H1 (cell line): ENCODE data around the gene MAGI2. TPM values are rescaled to one million over a fixed set of nuclear protein-coding genes. Genes with fewer than 3 reads are reported as not detected.

Experiments
- CTCF ChIA-PET: fragments of 300-600 bp; sonication (Branson Sonifier 250); formaldehyde crosslinking; loops from one replicate; lab custom pipeline; 2021; ENCODE audit not compliant: partially characterized antibody; lab: Charles Lee
- POLR2A ChIA-PET: fragments of 300-600 bp; sonication (Branson Sonifier 250); formaldehyde crosslinking; loops from one replicate; lab custom pipeline; 2021; ENCODE audit warnings: inconsistent platforms; ENCODE audit not compliant: partially characterized antibody; lab: Charles Lee
- DNase-seq, 2 experiments: peaks; one replicate each; pipeline versions ENCODE4 v3.0.0 to v3.0.0-alpha.2; 2010 to 2022; ENCODE audit warnings: low spot score in 2 of 2, low read depth in 1 of 2, mixed read lengths in 1 of 2
- FAIRE-seq: peaks from 2 replicates; lab custom pipeline; 2011; peaks lifted over from hg19 to GRCh38; lab: Jason Lieb, UNC
- H2AFZ ChIP-seq: 2 replicates; pipeline ENCODE4 v1.8.1; 2012; ENCODE audit warnings: low read length, inconsistent platforms
- H2AK5ac ChIP-seq: 2 replicates; pipeline ENCODE4 v1.6.1; 2013; ENCODE audit warnings: low read depth, low read length
- H2BK120ac ChIP-seq: replicated peaks from 2 replicates; pipeline ENCODE3; 2013; ENCODE audit warnings: low read depth, low read length, inconsistent platforms
- H2BK12ac ChIP-seq: 2 replicates; pipeline ENCODE4 v1.6.1; 2013; ENCODE audit warnings: low read depth, low read length
- H2BK15ac ChIP-seq: 2 replicates; pipeline ENCODE4 v1.6.1; 2013; ENCODE audit warnings: low read length
- H2BK20ac ChIP-seq: 2 replicates; pipeline ENCODE4 v1.6.1; 2013; ENCODE audit warnings: low read length
- H2BK5ac ChIP-seq: 2 replicates; pipeline ENCODE4 v1.6.1; 2013; ENCODE audit warnings: low read depth, low read length
- H3K14ac ChIP-seq: 2 replicates; pipeline ENCODE4 v1.6.1; 2013; ENCODE audit warnings: inconsistent platforms; ENCODE audit not compliant: insufficient read length
- H3K18ac ChIP-seq: 2 replicates; pipeline ENCODE4 v1.6.1; 2013; ENCODE audit warnings: low read length; ENCODE audit errors: extremely low read depth
- H3K23ac ChIP-seq: 2 replicates; pipeline ENCODE4 v1.6.1; 2013; ENCODE audit warnings: inconsistent platforms; ENCODE audit not compliant: insufficient read length
- H3K23me2 ChIP-seq: 2 replicates; pipeline ENCODE4 v1.6.1; 2013; ENCODE audit warnings: low read depth, low read length
- H3K27ac ChIP-seq: 2 replicates; pipeline ENCODE4 v1.6.1; 2011; ENCODE audit warnings: low read depth, low read length, inconsistent platforms
- H3K27me3 ChIP-seq, 4 experiments: replicated peaks in 1 of 4; 1 replicate in 1 of 4; 2 replicates in 3 of 4; pipeline versions ENCODE4 v1.6.1 to v1.8.1; 2011 to 2013; ENCODE audit warnings: low read length in 3 of 4, mild to moderate bottlenecking in 3 of 4, inconsistent platforms in 2 of 4, mixed read lengths in 2 of 4, moderate library complexity in 1 of 4; ENCODE audit not compliant: control insufficient read depth in 3 of 4, insufficient read depth in 3 of 4; ENCODE audit errors: extremely low read depth in 1 of 4
- H3K36me3 ChIP-seq, 4 experiments: 2 replicates each; pipeline versions ENCODE4 v1.6.1 to v1.8.1; 2011 to 2013; ENCODE audit warnings: mild to moderate bottlenecking in 4 of 4, low read length in 3 of 4, moderate library complexity in 2 of 4, control low read depth in 1 of 4, inconsistent platforms in 1 of 4; ENCODE audit not compliant: insufficient read depth in 4 of 4, control insufficient read depth in 2 of 4
- H3K4ac ChIP-seq: replicated peaks from 2 replicates; pipeline ENCODE3; 2013; ENCODE audit warnings: low read length, low read depth, mixed read lengths, inconsistent platforms; ENCODE audit not compliant: insufficient read length
- H3K4me1 ChIP-seq, 4 experiments: replicated peaks in 1 of 4; 1 replicate in 1 of 4; 2 replicates in 3 of 4; pipeline versions ENCODE4 v1.6.1 to v1.8.1; 2011 to 2013; ENCODE audit warnings: low read length in 3 of 4, inconsistent platforms in 2 of 4, mixed read lengths in 1 of 4; ENCODE audit not compliant: insufficient read depth in 4 of 4, control insufficient read depth in 3 of 4
- H3K4me2 ChIP-seq, 2 experiments: 2 replicates each; pipeline versions ENCODE4 v1.6.1 to v1.8.1; 2011 to 2013; ENCODE audit warnings: low read depth in 2 of 2, low read length in 2 of 2, control low read depth in 1 of 2, inconsistent platforms in 1 of 2, mild to moderate bottlenecking in 1 of 2; ENCODE audit not compliant: insufficient read depth in 1 of 2
- H3K4me3 ChIP-seq, 4 experiments: fragments of 200-600, 300-600 bp in 1 of 4; sonication (generic), shearing (Covaris generic), sonication (Bioruptor Twin) in 1 of 4; 2 replicates each; pipeline versions ENCODE4 v1.5.1 to v1.8.1; 2011 to 2016; ENCODE audit warnings: low read length in 4 of 4, low read depth in 3 of 4, control low read depth in 2 of 4, inconsistent platforms in 2 of 4, mild to moderate bottlenecking in 2 of 4, mixed read lengths in 1 of 4, moderate library complexity in 1 of 4; ENCODE audit not compliant: insufficient read depth in 2 of 4; ENCODE audit errors: extremely low read depth in 1 of 4
- H3K56ac ChIP-seq: replicated peaks from 2 replicates; pipeline ENCODE3; 2013; ENCODE audit warnings: low read depth, mild to moderate bottlenecking, mixed read lengths, low read length, inconsistent platforms; ENCODE audit not compliant: insufficient read length
- H3K79me1 ChIP-seq: 2 replicates; pipeline ENCODE4 v1.6.1; 2013; ENCODE audit warnings: low read depth, low read length, control low read depth
- H3K79me2 ChIP-seq, 2 experiments: 2 replicates each; pipeline versions ENCODE4 v1.6.1 to v1.8.1; 2012 to 2013; ENCODE audit warnings: low read length in 2 of 2, mild to moderate bottlenecking in 2 of 2, inconsistent platforms in 1 of 2; ENCODE audit not compliant: insufficient read depth in 2 of 2, control insufficient read depth in 1 of 2
- H3K9ac ChIP-seq, 4 experiments: replicated peaks in 1 of 4; 1 replicate in 1 of 4; 2 replicates in 3 of 4; pipeline versions ENCODE4 v1.6.1 to v1.8.1; 2011 to 2013; ENCODE audit warnings: low read depth in 3 of 4, low read length in 3 of 4, control low read depth in 2 of 4, mild to moderate bottlenecking in 2 of 4, moderate library complexity in 2 of 4, inconsistent platforms in 1 of 4; ENCODE audit errors: extremely low read depth in 1 of 4
- H3K9me3 ChIP-seq, 2 experiments: 2 replicates each; pipeline versions ENCODE4 v1.6.1 to v1.8.1; 2012 to 2013; ENCODE audit warnings: mild to moderate bottlenecking in 2 of 2, moderate library complexity in 2 of 2, control low read depth in 1 of 2, inconsistent platforms in 1 of 2, low read depth in 1 of 2, low read length in 1 of 2, mixed read lengths in 1 of 2; ENCODE audit not compliant: insufficient read depth in 2 of 2
- H4K20me1 ChIP-seq, 2 experiments: replicated peaks in 1 of 2; 2 replicates each; pipeline versions ENCODE3 to v1.8.1; 2011 to 2013; ENCODE audit warnings: inconsistent platforms in 2 of 2, low read length in 2 of 2, mild to moderate bottlenecking in 1 of 2; ENCODE audit not compliant: insufficient read depth in 2 of 2, control insufficient read depth in 1 of 2
- H4K5ac ChIP-seq: 2 replicates; pipeline ENCODE4 v1.6.1; 2013; ENCODE audit warnings: low read length, low read depth, mixed read lengths, inconsistent platforms; ENCODE audit not compliant: insufficient read length
- H4K8ac ChIP-seq: 2 replicates; pipeline ENCODE4 v1.8.0; 2013; ENCODE audit warnings: mild to moderate bottlenecking, moderate library complexity, low read length, inconsistent platforms; ENCODE audit not compliant: insufficient read depth; ENCODE audit errors: extremely low read depth
- H4K91ac ChIP-seq: replicated peaks from 2 replicates; pipeline ENCODE3; 2013; ENCODE audit warnings: low read length, mixed read lengths, inconsistent platforms; ENCODE audit not compliant: insufficient read length
- SIX5 ChIP-seq: IDR thresholded peaks from 2 replicates; pipeline ENCODE4 v1.6.1; 2011; ENCODE audit warnings: mild to moderate bottlenecking, low read depth, low read length
- WGBS, 2 experiments: shearing (Covaris generic) in 1 of 2; methylation state at CpG; one replicate each; pipeline versions ENCODE4 v1.1.6 to v1.1.7; 2013 to 2015; ENCODE audit warnings: low lambda C conversion rate in 2 of 2, mixed read lengths in 2 of 2, inconsistent platforms in 1 of 2, low coverage in 1 of 2, missing lambda C conversion rate in 1 of 2; ENCODE audit not compliant: insufficient replicate concordance in 2 of 2, insufficient coverage in 1 of 2, insufficient read length in 1 of 2; ENCODE audit errors: extremely low coverage in 1 of 2, missing lambda C conversion rate in 1 of 2; 5-methylcytosine and 5-hydroxymethylcytosine counted together
- polyA plus RNA-seq, 7 experiments: library from polyadenylated mRNA; depleted of rRNA in 3 of 7; stranded (reverse) in 5 of 7; unstranded in 2 of 7; fragments of >200 nt in 5 of 7; fragments of 200-250 nt in 2 of 7; gene quantifications; 1 replicate in 5 of 7; 2 replicates in 1 of 7; 4 replicates in 1 of 7; pipeline versions ENCODE4 v1.2.1 to v1.2.3, GENCODE V29; 2011 to 2013; ENCODE audit warnings: missing spikeins in 2 of 7, mixed read lengths in 2 of 7
- total RNA-seq: library from RNA; stranded (reverse); fragmentation: NEBNext Ultra II Directional; extraction: Animal tissue kit (Norgen Biotek cat#: 25700); gene quantifications from 2 replicates; pipeline ENCODE4 v1.2.1, GENCODE V29; 2021

The MAGI2 gene
- total and polyA plus RNA-seq, 2 of the 8 experiments (the other 6 are each of a cell fraction or from before 2014, with no cell fraction given): 6.0 to 27.3 TPM

GRCh38 chr7:78568690-78569089, 884.8 kb downstream of the MAGI2 start:
- Histone ChIP-seq H4K91ac (peak overlapping the region; percentile 40), H3K27ac (no peak overlapping the region), H2BK12ac (peak overlapping the region; percentile 64; the same call in 1 of the 2 replicates), H3K9me3 (no peaks in the 10 kb centered on the region), H3K56ac (no peak overlapping the region), H3K18ac (no peak overlapping the region), H4K5ac (no peak overlapping the region), H3K4me2 (no peak overlapping the region), H4K8ac (no peak overlapping the region), H2BK120ac (no peak overlapping the region), H3K36me3 (no peaks in the 10 kb centered on the region; a peak in 1 of 8 replicates), H2BK20ac (peak overlapping the region; percentile 51; the same call in 1 of the 2 replicates), H3K23me2 (no peaks in the 10 kb centered on the region; the same call in 1 of the 2 replicates), H3K4me3 (no peak overlapping the region), H3K23ac (no peak overlapping the region), H3K4ac (no peak overlapping the region), H3K9ac (no peak overlapping the region), H3K79me1 (no peaks in the 10 kb centered on the region), H2BK15ac (no peak overlapping the region), H3K14ac (no peak overlapping the region), H2AK5ac (no peak overlapping the region), H3K27me3 (no peaks in the 10 kb centered on the region), H3K4me1 (peaks cover 0 to 10% (median 7%) of the 10 kb centered on the region in 4 experiments; a peak in 4 of 7 replicates), H2BK5ac (peak overlapping the region; percentile 57; the same call in 1 of the 2 replicates), H2AFZ (no peak overlapping the region), H3K79me2 (no peaks in the 10 kb centered on the region), H4K20me1 (no peaks in the 10 kb centered on the region)
- ChIA-PET POLR2A (no interaction called here), CTCF (interaction anchor here (1.0 to 1.5 kb wide), 3 partner anchors 10 to 39 kb away, joined by 3 to 5 read pairs (median 3); no protein-coding TSS in a partner anchor)
- 90% methylated on average over 4 of the region's 4 CpGs; no CpG with 5 or more reads in 1 of the 2 experiments for WGBS, 2 experiments
- FAIRE-seq: no peak
- no peak for TF ChIP-seq SIX5
- DNase-seq: no peak
